ENCODE data around the gene PPP1R16B. TPM values are rescaled to one million over a fixed set of nuclear protein-coding genes. Genes with fewer than 3 reads are reported as not detected.

The PPP1R16B gene
- total and polyA plus RNA-seq, 9 donors, result 4.0 to 5.9 (median 5.1) TPM

GRCh38 chr20:38931984-38932383 lies 126.5 kb downstream of the PPP1R16B start:
- Histone ChIP-seq H3K4me3 (ENCODE audit: low read length) (no peak overlapping the region), H3K4me1 (ENCODE audit: control insufficient read depth, insufficient read depth, low read length) (peaks cover 14% of the 10 kb centered on the region), H3K27me3 (ENCODE audit: control insufficient read depth, insufficient read depth, low read length) (no peaks in the 10 kb centered on the region), H3K36me3 (ENCODE audit: control insufficient read depth, insufficient read depth, low read length) (peaks cover 7% of the 10 kb centered on the region), H3K27ac (ENCODE audit: low read length) (no peak overlapping the region), H3K9me3 (replicated peaks; ENCODE audit: control insufficient read depth, low read depth, low read length) (no peaks in the 10 kb centered on the region)
- no peak for DNase-seq
- WGBS (ENCODE audit: insufficient coverage), result 83% methylated on average over 2 of the region's 4 CpGs

- H3K36me3 ChIP-seq (ENCODE audit: control insufficient read depth, insufficient read depth, low read length), result peaks cover 7% of the 10 kb centered on the region
- peaks cover 10% of the 10 kb centered on the region for H3K4me1 ChIP-seq (ENCODE audit: control insufficient read depth, insufficient read depth, low read length)
- H3K27ac ChIP-seq (ENCODE audit: low read length), result no peak overlapping the region
- peak; percentile 61 for DNase-seq
- no peaks in the 10 kb centered on the region for H3K27me3 ChIP-seq (ENCODE audit: control insufficient read depth, insufficient read depth, low read length)
- no peaks in the 10 kb centered on the region for H3K9me3 ChIP-seq (replicated peaks; ENCODE audit: control insufficient read depth, low read depth, low read length)
- WGBS (ENCODE audit: insufficient coverage), result 50% methylated on average over 2 of the region's 9 CpGs
- no peak overlapping the region for H3K4me3 ChIP-seq (ENCODE audit: low read length)
Measured at GRCh38 chr20:38932457-38933120, 127.1 kb downstream of the PPP1R16B start.

GRCh38 chr20:38934530-38934929 lies 129.0 kb downstream of the PPP1R16B start:
- Histone ChIP-seq H3K4me3 (ENCODE audit: low read length) (no peak overlapping the region), H3K4me1 (ENCODE audit: control insufficient read depth, insufficient read depth, low read length) (no peaks in the 10 kb centered on the region), H3K27me3 (ENCODE audit: control insufficient read depth, insufficient read depth, low read length) (no peaks in the 10 kb centered on the region), H3K36me3 (ENCODE audit: control insufficient read depth, insufficient read depth, low read length) (peaks cover 17% of the 10 kb centered on the region), H3K27ac (ENCODE audit: low read length) (no peak overlapping the region), H3K9me3 (replicated peaks; ENCODE audit: control insufficient read depth, low read depth, low read length) (no peaks in the 10 kb centered on the region)
- DNase-seq, result no peak
- WGBS (ENCODE audit: insufficient coverage), result 95% methylated on average over 3 of the region's 5 CpGs

GRCh38 chr20:38935285-38935684 lies 129.8 kb downstream of the PPP1R16B start:
- no peak for DNase-seq
- Histone ChIP-seq H3K27me3 (ENCODE audit: control insufficient read depth, insufficient read depth, low read length) (no peaks in the 10 kb centered on the region), H3K4me3 (ENCODE audit: low read length) (no peak overlapping the region), H3K27ac (ENCODE audit: low read length) (no peak overlapping the region), H3K9me3 (replicated peaks; ENCODE audit: control insufficient read depth, low read depth, low read length) (no peaks in the 10 kb centered on the region), H3K4me1 (ENCODE audit: control insufficient read depth, insufficient read depth, low read length) (no peaks in the 10 kb centered on the region), H3K36me3 (ENCODE audit: control insufficient read depth, insufficient read depth, low read length) (peaks cover 13% of the 10 kb centered on the region)
- 59% methylated on average over 3 of the region's 3 CpGs for WGBS (ENCODE audit: insufficient coverage)

GRCh38 chr20:38935967-38936407 lies 130.5 kb downstream of the PPP1R16B start:
- Histone ChIP-seq H3K4me1 (ENCODE audit: control insufficient read depth, insufficient read depth, low read length) (no peaks in the 10 kb centered on the region), H3K27me3 (ENCODE audit: control insufficient read depth, insufficient read depth, low read length) (no peaks in the 10 kb centered on the region), H3K27ac (ENCODE audit: low read length) (no peak overlapping the region), H3K4me3 (ENCODE audit: low read length) (no peak overlapping the region), H3K9me3 (replicated peaks; ENCODE audit: control insufficient read depth, low read depth, low read length) (no peaks in the 10 kb centered on the region), H3K36me3 (ENCODE audit: control insufficient read depth, insufficient read depth, low read length) (peaks cover 13% of the 10 kb centered on the region)
- WGBS (ENCODE audit: insufficient coverage), result 97% methylated on average over 3 of the region's 5 CpGs
- no peak for DNase-seq

GRCh38 chr20:38937000-38937399 lies 131.5 kb downstream of the PPP1R16B start:
- Histone ChIP-seq H3K36me3 (ENCODE audit: control insufficient read depth, insufficient read depth, low read length) (peaks cover 13% of the 10 kb centered on the region), H3K4me3 (ENCODE audit: low read length) (no peak overlapping the region), H3K27me3 (ENCODE audit: control insufficient read depth, insufficient read depth, low read length) (no peaks in the 10 kb centered on the region), H3K9me3 (replicated peaks; ENCODE audit: control insufficient read depth, low read depth, low read length) (no peaks in the 10 kb centered on the region), H3K27ac (ENCODE audit: low read length) (no peak overlapping the region), H3K4me1 (ENCODE audit: control insufficient read depth, insufficient read depth, low read length) (no peaks in the 10 kb centered on the region)
- DNase-seq, result no peak
- 87% methylated on average over 5 of the region's 5 CpGs for WGBS (ENCODE audit: insufficient coverage)

- H3K9me3 ChIP-seq (replicated peaks; ENCODE audit: control insufficient read depth, low read depth, low read length), result no peaks in the 10 kb centered on the region
- H3K27me3 ChIP-seq (ENCODE audit: control insufficient read depth, insufficient read depth, low read length), result no peaks in the 10 kb centered on the region
- WGBS (ENCODE audit: insufficient coverage), result 76% methylated on average over 4 of the region's 7 CpGs
- no peak overlapping the region for H3K27ac ChIP-seq (ENCODE audit: low read length)
- no peaks in the 10 kb centered on the region for H3K4me1 ChIP-seq (ENCODE audit: control insufficient read depth, insufficient read depth, low read length)
- H3K36me3 ChIP-seq (ENCODE audit: control insufficient read depth, insufficient read depth, low read length), result peaks cover 18% of the 10 kb centered on the region
- H3K4me3 ChIP-seq (ENCODE audit: low read length), result no peak overlapping the region
- no peak for DNase-seq
Measured at GRCh38 chr20:38937978-38938473, 132.5 kb downstream of the PPP1R16B start.

- no peak overlapping the region for H3K4me3 ChIP-seq (ENCODE audit: low read length)
- H3K9me3 ChIP-seq (replicated peaks; ENCODE audit: control insufficient read depth, low read depth, low read length), result no peaks in the 10 kb centered on the region
- H3K4me1 ChIP-seq (ENCODE audit: control insufficient read depth, insufficient read depth, low read length), result no peaks in the 10 kb centered on the region
- 60% methylated on average over 1 of the region's 2 CpGs for WGBS (ENCODE audit: insufficient coverage)
- H3K27ac ChIP-seq (ENCODE audit: low read length), result no peak overlapping the region
- H3K27me3 ChIP-seq (ENCODE audit: control insufficient read depth, insufficient read depth, low read length), result no peaks in the 10 kb centered on the region
- DNase-seq, result no peak
- peaks cover 21% of the 10 kb centered on the region for H3K36me3 ChIP-seq (ENCODE audit: control insufficient read depth, insufficient read depth, low read length)
Measured at GRCh38 chr20:38939686-38940085, 134.2 kb downstream of the PPP1R16B start.

GRCh38 chr20:38940644-38941043 lies 135.1 kb downstream of the PPP1R16B start:
- no peaks in the 10 kb centered on the region for H3K4me1 ChIP-seq (ENCODE audit: control insufficient read depth, insufficient read depth, low read length)
- DNase-seq, result no peak
- no peak overlapping the region for H3K27ac ChIP-seq (ENCODE audit: low read length)
- H3K27me3 ChIP-seq (ENCODE audit: control insufficient read depth, insufficient read depth, low read length), result no peaks in the 10 kb centered on the region
- H3K4me3 ChIP-seq (ENCODE audit: low read length), result no peak overlapping the region
- peaks cover 21% of the 10 kb centered on the region for H3K36me3 ChIP-seq (ENCODE audit: control insufficient read depth, insufficient read depth, low read length)
- 100% methylated on average over 4 of the region's 5 CpGs for WGBS (ENCODE audit: insufficient coverage)
- no peaks in the 10 kb centered on the region for H3K9me3 ChIP-seq (replicated peaks; ENCODE audit: control insufficient read depth, low read depth, low read length)

- H3K4me3 ChIP-seq (ENCODE audit: low read length), result no peak overlapping the region
- WGBS (ENCODE audit: insufficient coverage), result 95% methylated on average over 2 of the region's 5 CpGs
Measured at GRCh38 chr20:38941726-38942389, 136.4 kb downstream of the PPP1R16B start.

More at GRCh38 chr20:38941726-38942389, 136.4 kb downstream of the PPP1R16B start:
- Histone ChIP-seq H3K9me3 (replicated peaks; ENCODE audit: control insufficient read depth, low read depth, low read length) (no peaks in the 10 kb centered on the region), H3K4me1 (ENCODE audit: control insufficient read depth, insufficient read depth, low read length) (no peaks in the 10 kb centered on the region), H3K36me3 (ENCODE audit: control insufficient read depth, insufficient read depth, low read length) (peaks cover 21% of the 10 kb centered on the region), H3K27ac (ENCODE audit: low read length) (no peak overlapping the region), H3K27me3 (ENCODE audit: control insufficient read depth, insufficient read depth, low read length) (no peaks in the 10 kb centered on the region)
- DNase-seq, result no peak

All from muscle of leg (tissue), 11 donors.